Uterus (tissue), 2 donors: ENCODE data around the gene ALMS1.

Experiments
- CTCF ChIP-seq, 4 experiments: fragments of 200-600 bp in 2 of 4; fragments of 450-650 bp in 2 of 4; sonication (generic) in 2 of 4; IDR thresholded peaks; one replicate each; pipeline ENCODE4 v1.5.1; 2016 to 2019; ENCODE audit warnings: antibody characterized with exemption in 4 of 4, mild to moderate bottlenecking in 2 of 4, moderate library complexity in 1 of 4
- POLR2A ChIP-seq, 2 donors: fragments of 450-650 bp; IDR thresholded peaks; one replicate each; pipeline ENCODE4 v1.6.1; 2016; ENCODE audit warnings: antibody characterized with exemption in 2 of 2, mild to moderate bottlenecking in 1 of 2, moderate library complexity in 1 of 2

- TF ChIP-seq CTCF (IDR thresholded peaks at IDR 0.05) (no peak), POLR2A (IDR thresholded peaks at IDR 0.05) (no peak)
Observed at GRCh38 chr2:73403237-73403636, 17.6 kb downstream of the ALMS1 start.
